Dendritic cell treated with granulocyte-macrophage colony-stimulating factor and Interleukin-4, amounts not matched to agents 40 ng/mL and 50 ng/mL, for 4 days (primary cell): Measurements from ENCODE around the gene TMEM45A.
A peak's percentile ranks its signal among the peaks of the same experiment; 100 is the strongest.
"Not testable (repeated sequence)": the region's sequence is repeated elsewhere in the genome, so short reads cannot be mapped to it uniquely, and the experiment has no call there.

Experiments
- H3K27ac Mint-ChIP-seq: one replicate; pipeline ENCODE4 v1.8.0; 2022; ENCODE audit warnings: mild to moderate bottlenecking, mixed read lengths
- H3K27me3 Mint-ChIP-seq: one replicate; pipeline ENCODE4 v1.8.0; 2022; ENCODE audit warnings: mild to moderate bottlenecking, mixed read lengths
- H3K36me3 Mint-ChIP-seq: one replicate; pipeline ENCODE4 v1.8.0; 2022; ENCODE audit warnings: low read depth, mixed read lengths
- H3K4me1 Mint-ChIP-seq: one replicate; pipeline ENCODE4 v1.8.0; 2022; ENCODE audit warnings: low read depth, mixed read lengths
- H3K4me3 Mint-ChIP-seq: one replicate; pipeline ENCODE4 v1.8.0; 2022; ENCODE audit warnings: mild to moderate bottlenecking, moderate library complexity, mixed read lengths
- H3K9me3 Mint-ChIP-seq: one replicate; pipeline ENCODE4 v1.8.0; 2022; ENCODE audit warnings: mixed read lengths
- intact Hi-C: fragments of 100-400 bp; cut with micrococcal nuclease; formaldehyde crosslinking; loops from one replicate; pipeline ENCODE4 v1.15.0; 2022

Gene TMEM45A

GRCh38 chr3:100467133-100467532 lies 25.3 kb upstream of the TMEM45A start:
- Mint-ChIP-seq H3K9me3 (peaks cover 26% of the 10 kb centered on the region), H3K36me3 (no peaks in the 10 kb centered on the region), H3K27ac (no peak overlapping the region), H3K4me3 (no peak overlapping the region), H3K27me3 (no peaks in the 10 kb centered on the region), H3K4me1 (peaks cover 15% of the 10 kb centered on the region)
- intact Hi-C loops, result loop anchor here (10.0 kb wide), 1 partner anchor 728 kb away; no protein-coding TSS in a partner anchor

GRCh38 chr3:100468676-100469075 lies 23.7 kb upstream of the TMEM45A start:
- Mint-ChIP-seq H3K4me3 (no peak overlapping the region), H3K9me3 (peaks cover 26% of the 10 kb centered on the region)
- intact Hi-C loops, result loop anchor here (10.0 kb wide), 1 partner anchor 726 kb away; no protein-coding TSS in a partner anchor

GRCh38 chr3:100470951-100471350 lies 21.5 kb upstream of the TMEM45A start:
- intact Hi-C loops, result no loop called here
- Mint-ChIP-seq H3K4me1 (peaks cover 11% of the 10 kb centered on the region), H3K9me3 (peaks cover 26% of the 10 kb centered on the region), H3K27me3 (no peaks in the 10 kb centered on the region), H3K27ac (no peak overlapping the region), H3K4me3 (no peak overlapping the region), H3K36me3 (no peaks in the 10 kb centered on the region)

More at GRCh38 chr3:100468676-100469075, 23.7 kb upstream of the TMEM45A start:
- peaks cover 15% of the 10 kb centered on the region for H3K4me1 Mint-ChIP-seq
- H3K27me3 Mint-ChIP-seq, result no peaks in the 10 kb centered on the region
- H3K27ac Mint-ChIP-seq, result no peak overlapping the region
- no peaks in the 10 kb centered on the region for H3K36me3 Mint-ChIP-seq

GRCh38 chr3:100471444-100471843 lies 21.0 kb upstream of the TMEM45A start:
- Mint-ChIP-seq H3K27me3 (no peaks in the 10 kb centered on the region), H3K27ac (no peak overlapping the region), H3K4me1 (peaks cover 6% of the 10 kb centered on the region), H3K9me3 (peaks cover 26% of the 10 kb centered on the region), H3K36me3 (no peaks in the 10 kb centered on the region), H3K4me3 (no peak overlapping the region)
- intact Hi-C loops, result no loop called here

GRCh38 chr3:100477851-100478360 lies 14.5 kb upstream of the TMEM45A start:
- H3K4me1 Mint-ChIP-seq, H3K36me3 Mint-ChIP-seq, H3K4me3 Mint-ChIP-seq, H3K27me3 Mint-ChIP-seq, intact Hi-C loops, H3K27ac Mint-ChIP-seq, H3K9me3 Mint-ChIP-seq: not testable (repeated sequence)

GRCh38 chr3:100478521-100478920 lies 13.9 kb upstream of the TMEM45A start:
- H3K27ac Mint-ChIP-seq, H3K27me3 Mint-ChIP-seq, H3K36me3 Mint-ChIP-seq, intact Hi-C loops, H3K9me3 Mint-ChIP-seq, H3K4me1 Mint-ChIP-seq, H3K4me3 Mint-ChIP-seq: not testable (repeated sequence)

GRCh38 chr3:100480081-100480480 lies 12.3 kb upstream of the TMEM45A start:
- Mint-ChIP-seq H3K9me3 (no peaks in the 10 kb centered on the region), H3K36me3 (no peaks in the 10 kb centered on the region), H3K4me1 (no peaks in the 10 kb centered on the region), H3K4me3 (no peak overlapping the region), H3K27me3 (peaks cover 3% of the 10 kb centered on the region), H3K27ac (no peak overlapping the region)
- intact Hi-C loops, result no loop called here

- intact Hi-C loops, result no loop called here
- Mint-ChIP-seq H3K27me3 (peaks cover 3% of the 10 kb centered on the region), H3K9me3 (no peaks in the 10 kb centered on the region), H3K4me1 (no peaks in the 10 kb centered on the region), H3K36me3 (no peaks in the 10 kb centered on the region), H3K4me3 (no peak overlapping the region), H3K27ac (no peak overlapping the region)
Measured at GRCh38 chr3:100482176-100482575, 10.2 kb upstream of the TMEM45A start.

GRCh38 chr3:100483529-100483928 lies 8.9 kb upstream of the TMEM45A start:
- intact Hi-C loops, result no loop called here
- Mint-ChIP-seq H3K27ac (no peak overlapping the region), H3K4me1 (no peaks in the 10 kb centered on the region), H3K9me3 (no peaks in the 10 kb centered on the region), H3K36me3 (no peaks in the 10 kb centered on the region), H3K27me3 (peaks cover 3% of the 10 kb centered on the region), H3K4me3 (no peak overlapping the region)

GRCh38 chr3:100486808-100487207 lies 5.6 kb upstream of the TMEM45A start:
- Mint-ChIP-seq H3K9me3 (no peaks in the 10 kb centered on the region), H3K4me1 (peaks cover 3% of the 10 kb centered on the region), H3K4me3 (no peak overlapping the region), H3K36me3 (no peaks in the 10 kb centered on the region), H3K27ac (no peak overlapping the region), H3K27me3 (peaks cover 16% of the 10 kb centered on the region)
- intact Hi-C loops, result no loop called here

GRCh38 chr3:100489118-100489517 lies 3.3 kb upstream of the TMEM45A start:
- peaks cover 17% of the 10 kb centered on the region for H3K27me3 Mint-ChIP-seq
- H3K36me3 Mint-ChIP-seq, result no peaks in the 10 kb centered on the region
- no peaks in the 10 kb centered on the region for H3K9me3 Mint-ChIP-seq
- intact Hi-C loops, result no loop called here
- no peak overlapping the region for H3K4me3 Mint-ChIP-seq
- no peak overlapping the region for H3K27ac Mint-ChIP-seq
- H3K4me1 Mint-ChIP-seq, result peaks cover 8% of the 10 kb centered on the region

- Mint-ChIP-seq H3K27me3 (peaks cover 7% of the 10 kb centered on the region), H3K9me3 (no peaks in the 10 kb centered on the region), H3K4me3 (no peak overlapping the region), H3K4me1 (peaks cover 5% of the 10 kb centered on the region), H3K27ac (no peak overlapping the region), H3K36me3 (no peaks in the 10 kb centered on the region)
- intact Hi-C loops, result loop anchor here (10.0 kb wide), 1 partner anchor 162 kb away; the partner anchor contains the start of gene NIT2
Measured at GRCh38 chr3:100496711-100497261, 4.4 kb downstream of the TMEM45A start.

- H3K4me1 Mint-ChIP-seq, result peaks cover 15% of the 10 kb centered on the region
- H3K36me3 Mint-ChIP-seq, result no peaks in the 10 kb centered on the region
- intact Hi-C loops, result loop anchor here (10.0 kb wide), 1 partner anchor 165 kb away; the partner anchor contains the start of gene NIT2
- peaks cover 9% of the 10 kb centered on the region for H3K9me3 Mint-ChIP-seq
- no peak overlapping the region for H3K4me3 Mint-ChIP-seq
- peaks cover 2% of the 10 kb centered on the region for H3K27me3 Mint-ChIP-seq
- no peak overlapping the region for H3K27ac Mint-ChIP-seq
Measured at GRCh38 chr3:100499651-100500050, 7.2 kb downstream of the TMEM45A start.

- H3K36me3 Mint-ChIP-seq, result no peaks in the 10 kb centered on the region
- H3K4me3 Mint-ChIP-seq, result no peak overlapping the region
- H3K27me3 Mint-ChIP-seq, result no peaks in the 10 kb centered on the region
- peaks cover 9% of the 10 kb centered on the region for H3K9me3 Mint-ChIP-seq
- intact Hi-C loops, result no loop called here
- peaks cover 15% of the 10 kb centered on the region for H3K4me1 Mint-ChIP-seq
- no peak overlapping the region for H3K27ac Mint-ChIP-seq
Measured at GRCh38 chr3:100500320-100500880, 8.0 kb downstream of the TMEM45A start.

- intact Hi-C loops, result no loop called here
- H3K9me3 Mint-ChIP-seq, result peaks cover 9% of the 10 kb centered on the region
- no peaks in the 10 kb centered on the region for H3K36me3 Mint-ChIP-seq
- H3K4me3 Mint-ChIP-seq, result no peak overlapping the region
- peaks cover 20% of the 10 kb centered on the region for H3K4me1 Mint-ChIP-seq
- peak overlapping the region; percentile 30 for H3K27ac Mint-ChIP-seq
- H3K27me3 Mint-ChIP-seq, result no peaks in the 10 kb centered on the region
Measured at GRCh38 chr3:100503448-100503847, 11.0 kb downstream of the TMEM45A start.
